Measurements from ENCODE around the gene BFSP2.
A peak's percentile ranks its signal among the peaks of the same experiment; 100 is the strongest.

BFSP2 gene

GRCh38 chr3:133400006-133400515, at the start of gene BFSP2:
TSS of gene BFSP2 (plus strand) at chr3:133400056. CDS start at chr3:133400084, 28 bp downstream.
- DNase-seq = no peak

- DNase-seq = no peak
Observed at GRCh38 chr3:133354721-133355120, 45.1 kb upstream of the BFSP2 start.

GRCh38 chr3:133360476-133360875, 39.4 kb upstream of the BFSP2 start:
- DNase-seq = no peak

DNA sequence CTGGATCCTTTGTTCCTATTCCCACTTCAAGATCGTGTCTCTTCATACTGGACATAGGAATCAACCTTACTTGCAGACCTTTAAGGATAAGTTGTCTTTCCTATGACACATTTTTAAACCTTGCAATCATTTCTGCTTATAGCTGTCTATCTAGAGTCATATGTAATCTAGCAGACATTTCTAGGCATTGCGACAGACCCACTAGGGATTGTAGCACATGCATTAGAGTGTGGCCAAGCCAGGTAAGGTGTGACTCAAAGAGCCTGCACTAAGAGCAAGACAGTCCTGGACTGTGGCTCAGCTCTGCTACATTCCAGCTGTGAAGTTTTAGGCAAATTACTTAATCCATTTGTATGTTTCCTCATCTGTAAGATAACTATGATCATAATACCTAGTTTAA, 38.8 kb upstream of the BFSP2 start:
- DNase-seq = no peak

DNA sequence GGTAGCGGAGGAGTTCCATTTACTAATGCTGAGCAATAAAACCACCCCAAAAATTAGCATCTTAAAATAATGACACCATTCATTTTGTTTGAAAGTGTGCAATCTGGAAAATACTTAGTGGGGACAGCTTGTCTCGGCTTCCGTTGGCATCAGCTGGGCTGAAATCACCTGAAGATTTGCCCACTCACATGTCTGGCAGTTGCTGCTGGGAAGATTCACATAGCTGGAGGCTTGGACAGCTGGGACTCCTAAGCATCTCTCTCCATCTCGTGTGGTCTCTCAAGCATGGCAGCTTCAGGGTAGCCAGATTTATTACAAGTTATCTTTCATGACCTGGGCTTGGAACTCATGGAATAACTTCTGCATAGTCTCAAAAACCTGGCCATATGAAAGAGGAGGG, 38.4 kb upstream of the BFSP2 start:
- DNase-seq = no peak

GRCh38 chr3:133362539-133362938, 37.3 kb upstream of the BFSP2 start:
- DNase-seq = no peak

GRCh38 chr3:133364704-133365103, 35.2 kb upstream of the BFSP2 start:
- no peak for DNase-seq

DNA sequence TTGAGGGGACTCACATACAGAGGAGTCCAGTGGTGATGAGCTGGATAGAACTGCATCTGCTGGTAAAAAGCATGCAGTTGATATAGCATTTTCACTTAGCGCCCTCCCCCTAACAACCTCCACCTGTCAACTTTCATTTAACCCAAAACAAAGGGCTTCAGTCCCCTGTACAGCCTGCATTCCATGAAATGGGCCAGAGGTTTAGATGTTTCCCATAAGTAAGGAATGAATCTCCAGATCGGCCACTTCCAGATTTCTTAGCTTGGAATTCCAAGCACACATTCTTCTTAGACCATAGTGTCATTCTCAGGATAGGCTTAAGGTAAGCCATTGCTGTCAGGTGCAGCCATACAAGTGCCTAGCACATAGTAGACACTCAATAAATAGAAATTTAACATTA, 32.9 kb upstream of the BFSP2 start:
- no peak for DNase-seq

DNA sequence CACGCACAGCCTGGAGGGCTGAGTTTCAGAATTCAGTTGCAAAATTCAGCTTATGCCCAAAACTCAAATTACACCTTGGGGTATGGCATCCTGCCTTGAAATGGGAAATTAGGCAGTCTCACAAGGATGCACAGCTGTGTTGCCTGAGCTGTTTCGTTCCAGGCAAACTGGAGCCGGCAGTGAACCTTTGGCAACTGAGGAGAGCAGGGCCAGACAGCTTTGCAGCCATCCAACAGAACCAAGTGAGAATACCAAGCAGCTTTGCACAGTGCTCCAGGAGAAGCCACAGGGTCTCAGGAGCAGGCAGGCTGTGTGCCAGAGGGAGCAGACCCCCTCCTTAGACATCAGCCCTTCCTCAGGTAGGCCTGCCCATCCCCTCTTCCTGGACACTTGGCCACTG, 32.5 kb upstream of the BFSP2 start:
- no peak for DNase-seq

DNA sequence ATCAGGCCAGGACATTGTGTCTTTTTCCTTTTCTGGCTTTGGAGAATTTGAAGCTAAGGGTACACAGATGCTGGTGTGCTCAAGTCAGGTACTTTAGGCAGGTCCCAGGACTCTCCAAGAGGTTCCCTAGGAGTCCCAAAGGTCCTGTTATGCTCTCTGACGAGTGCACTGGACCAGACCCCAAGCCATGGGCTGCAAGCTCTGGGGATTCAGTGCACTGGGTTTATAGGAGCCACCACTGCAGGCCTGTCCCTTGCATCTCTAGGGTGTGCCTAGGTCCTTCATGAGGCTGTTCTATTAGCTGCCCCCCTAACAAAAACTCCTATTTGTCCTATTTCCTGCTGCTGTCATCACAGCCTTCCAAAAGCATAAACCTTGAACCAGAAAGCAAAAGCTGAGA, 31.9 kb upstream of the BFSP2 start:
- DNase-seq = no peak

- DNase-seq = no peak
Observed at GRCh38 chr3:133368371-133369067, 31.3 kb upstream of the BFSP2 start.

GRCh38 chr3:133369068-133369440, 30.8 kb upstream of the BFSP2 start:
- DNase-seq = no peak

- DNase-seq = no peak
Observed at GRCh38 chr3:133371181-133371580, 28.7 kb upstream of the BFSP2 start.

- DNase-seq = no peak
Observed at GRCh38 chr3:133371676-133372075, 28.2 kb upstream of the BFSP2 start.

- no peak for DNase-seq
Observed at GRCh38 chr3:133374708-133375402, 25.0 kb upstream of the BFSP2 start.

DNA sequence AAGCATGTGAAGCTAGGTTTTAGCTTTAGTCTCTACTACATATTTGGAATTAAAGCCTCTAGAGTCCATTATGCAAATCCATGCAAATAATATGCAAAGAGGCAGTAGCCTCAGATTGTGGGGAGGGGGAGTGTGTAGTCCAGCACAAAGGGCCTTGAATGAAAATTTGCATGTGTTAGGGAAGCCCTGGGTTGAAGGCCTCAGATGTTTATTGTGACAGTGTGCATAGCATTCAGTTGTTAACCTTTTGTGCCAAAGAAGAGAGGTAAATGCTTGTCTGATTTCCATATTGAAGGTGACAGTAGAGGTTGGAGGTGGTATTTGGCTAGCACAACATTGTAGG, 24.5 kb upstream of the BFSP2 start:
- DNase-seq = no peak

GRCh38 chr3:133376810-133377209, 23.0 kb upstream of the BFSP2 start:
- no peak for DNase-seq

DNA sequence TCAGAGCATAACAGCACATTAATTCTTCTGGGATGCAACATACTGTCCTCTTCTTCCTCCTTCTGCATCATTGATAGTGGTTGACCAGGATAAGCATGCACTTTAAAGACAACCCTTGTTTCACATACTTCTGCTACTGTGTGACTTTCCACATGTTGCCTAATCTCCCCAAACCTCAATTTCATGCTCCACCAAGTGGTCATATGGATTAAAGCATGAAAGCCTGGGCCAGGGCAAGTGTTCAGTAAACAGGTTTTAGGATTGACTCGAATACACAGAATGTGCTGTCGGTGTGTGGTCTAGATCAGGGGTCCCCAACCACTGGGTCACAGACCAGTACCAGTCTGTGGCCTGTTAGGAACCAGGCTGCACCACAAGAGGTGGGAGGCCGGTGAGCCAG, 22.5 kb upstream of the BFSP2 start:
- peak; percentile 25 for DNase-seq

DNA sequence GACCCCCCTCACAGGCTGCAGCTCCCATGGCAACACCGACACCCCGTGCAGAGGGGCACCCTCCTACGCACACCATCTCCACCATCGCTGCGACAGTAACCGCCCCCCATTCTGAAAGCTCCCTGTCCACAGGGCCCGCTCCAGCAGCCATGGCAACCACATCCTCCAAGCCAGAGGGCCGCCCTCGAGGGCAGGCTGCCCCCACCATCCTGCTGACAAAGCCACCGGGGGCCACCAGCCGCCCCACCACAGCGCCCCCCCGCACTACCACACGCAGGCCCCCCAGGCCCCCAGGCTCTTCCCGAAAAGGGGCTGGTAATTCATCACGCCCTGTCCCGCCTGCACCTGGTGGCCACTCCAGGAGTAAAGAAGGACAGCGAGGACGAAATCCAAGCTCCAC, 19.9 kb upstream of the BFSP2 start:
- no peak for DNase-seq

DNA sequence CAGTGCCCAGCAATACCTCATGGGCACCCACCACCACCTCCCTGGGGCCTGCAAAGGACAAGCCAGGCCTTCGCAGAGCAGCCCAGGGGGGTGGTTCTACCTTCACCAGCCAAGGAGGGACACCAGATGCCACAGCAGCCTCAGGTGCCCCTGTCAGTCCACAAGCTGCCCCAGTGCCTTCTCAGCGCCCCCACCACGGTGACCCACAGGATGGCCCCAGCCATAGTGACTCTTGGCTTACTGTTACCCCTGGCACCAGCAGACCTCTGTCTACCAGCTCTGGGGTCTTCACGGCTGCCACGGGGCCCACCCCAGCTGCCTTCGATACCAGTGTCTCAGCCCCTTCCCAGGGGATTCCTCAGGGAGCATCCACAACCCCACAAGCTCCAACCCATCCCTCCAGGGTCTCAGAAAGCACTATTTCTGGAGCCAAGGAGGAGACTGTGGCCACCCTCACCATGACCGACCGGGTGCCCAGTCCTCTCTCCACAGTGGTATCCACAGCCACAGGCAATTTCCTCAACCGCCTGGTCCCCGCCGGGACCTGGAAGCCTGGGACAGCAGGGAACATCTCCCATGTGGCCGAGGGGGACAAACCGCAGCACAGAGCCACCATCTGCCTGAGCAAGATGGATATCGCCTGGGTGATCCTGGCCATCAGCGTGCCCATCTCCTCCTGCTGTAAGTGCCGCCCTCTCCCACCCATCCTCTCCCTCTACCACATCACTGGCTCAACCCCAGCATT, 19.2 kb upstream of the BFSP2 start:
- DNase-seq = no peak

- no peak for DNase-seq
Observed at GRCh38 chr3:133381346-133382109, 18.3 kb upstream of the BFSP2 start.

DNA sequence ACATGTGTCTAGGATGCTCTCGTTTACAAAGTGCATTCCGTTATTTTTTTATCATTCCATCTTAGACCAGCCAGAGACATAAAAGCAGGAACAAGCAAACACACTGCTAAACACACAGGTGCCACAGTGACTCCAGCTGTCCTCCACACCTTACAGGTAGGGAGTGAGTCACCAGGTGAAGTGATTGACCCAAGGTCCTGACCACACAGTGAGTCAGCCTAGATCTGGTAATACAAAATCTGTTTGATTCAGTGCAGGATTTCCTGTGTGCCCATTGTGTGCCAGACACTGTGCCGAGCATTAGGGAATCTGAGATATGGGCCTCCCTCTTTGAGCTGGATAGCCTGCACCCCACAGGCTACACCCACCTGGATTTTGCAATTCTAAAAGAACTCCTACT, 16.7 kb upstream of the BFSP2 start:
- no peak for DNase-seq

DNA sequence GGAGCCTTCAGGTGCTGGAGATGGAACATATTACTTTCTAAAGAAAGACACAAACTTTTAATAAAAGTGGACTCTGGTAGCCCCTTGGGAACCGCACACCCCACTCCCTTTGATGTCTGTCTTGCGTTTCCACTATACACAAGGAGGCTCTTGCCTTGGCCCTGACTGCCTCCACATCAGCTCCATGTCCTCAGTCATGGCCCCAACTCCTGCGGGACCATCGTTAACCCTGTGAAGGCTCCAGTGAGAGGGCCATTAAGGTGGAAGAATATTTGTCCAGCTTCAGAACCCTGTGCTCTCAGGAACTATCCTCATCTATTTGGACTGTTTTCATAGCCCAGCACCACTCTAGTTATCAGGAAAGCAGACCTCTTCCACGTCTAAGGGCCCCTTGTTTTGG, 16.1 kb upstream of the BFSP2 start:
- DNase-seq = no peak
